GM13977 (cell line): ENCODE data around the gene PADI2.

Experiments used
- DNase-seq: peaks from one replicate; pipeline ENCODE4 v3.0.0; 2012; ENCODE audit warnings: low spot score
- in situ Hi-C: fragments of 300-500 bp; cut with MboI; formaldehyde crosslinking; loops from one replicate; pipeline ENCODE4 v1.12.0; 2022; ENCODE audit warnings: low sequenced_read_pairs, low pct_unique_long_range_greater_than_20kb, mixed read lengths, inconsistent platforms; ENCODE audit not compliant: unreplicated experiment
- TF ChIP-seq, protein P1 (sequence below): IDR thresholded peaks from 2 replicates; pipeline ENCODE4 v1.5.1; 2012; ENCODE audit warnings: mild to moderate bottlenecking, control low read depth; ENCODE audit not compliant: insufficient read depth; ENCODE audit errors: extremely low read depth, missing control alignments

Gene PADI2

DNA sequence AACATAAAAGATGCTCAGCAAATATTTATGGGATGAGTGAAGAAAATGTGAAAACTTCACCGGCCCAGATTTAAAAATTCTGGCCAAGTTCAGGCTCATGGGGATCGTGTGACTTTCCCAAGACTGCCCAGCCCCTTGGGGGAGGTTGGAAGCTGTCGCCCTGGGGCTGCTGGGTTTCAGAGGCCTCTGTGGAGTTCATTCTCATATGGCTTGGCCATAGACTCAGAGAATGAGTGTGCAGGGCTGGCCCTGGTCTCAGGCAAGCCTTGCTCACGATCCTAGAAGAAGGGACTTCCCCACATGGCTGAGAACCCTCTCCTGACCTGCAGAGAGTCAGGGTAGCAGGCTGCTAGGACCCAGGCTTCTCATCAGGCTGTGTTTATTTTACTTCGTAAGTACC is 24.6 kb downstream of the PADI2 start:
- in situ Hi-C loops: no loop called here
- DNase-seq: peak; percentile 72
- TF ChIP-seq, protein P1, sequence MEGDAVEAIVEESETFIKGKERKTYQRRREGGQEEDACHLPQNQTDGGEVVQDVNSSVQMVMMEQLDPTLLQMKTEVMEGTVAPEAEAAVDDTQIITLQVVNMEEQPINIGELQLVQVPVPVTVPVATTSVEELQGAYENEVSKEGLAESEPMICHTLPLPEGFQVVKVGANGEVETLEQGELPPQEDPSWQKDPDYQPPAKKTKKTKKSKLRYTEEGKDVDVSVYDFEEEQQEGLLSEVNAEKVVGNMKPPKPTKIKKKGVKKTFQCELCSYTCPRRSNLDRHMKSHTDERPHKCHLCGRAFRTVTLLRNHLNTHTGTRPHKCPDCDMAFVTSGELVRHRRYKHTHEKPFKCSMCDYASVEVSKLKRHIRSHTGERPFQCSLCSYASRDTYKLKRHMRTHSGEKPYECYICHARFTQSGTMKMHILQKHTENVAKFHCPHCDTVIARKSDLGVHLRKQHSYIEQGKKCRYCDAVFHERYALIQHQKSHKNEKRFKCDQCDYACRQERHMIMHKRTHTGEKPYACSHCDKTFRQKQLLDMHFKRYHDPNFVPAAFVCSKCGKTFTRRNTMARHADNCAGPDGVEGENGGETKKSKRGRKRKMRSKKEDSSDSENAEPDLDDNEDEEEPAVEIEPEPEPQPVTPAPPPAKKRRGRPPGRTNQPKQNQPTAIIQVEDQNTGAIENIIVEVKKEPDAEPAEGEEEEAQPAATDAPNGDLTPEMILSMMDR: no peak

DNA sequence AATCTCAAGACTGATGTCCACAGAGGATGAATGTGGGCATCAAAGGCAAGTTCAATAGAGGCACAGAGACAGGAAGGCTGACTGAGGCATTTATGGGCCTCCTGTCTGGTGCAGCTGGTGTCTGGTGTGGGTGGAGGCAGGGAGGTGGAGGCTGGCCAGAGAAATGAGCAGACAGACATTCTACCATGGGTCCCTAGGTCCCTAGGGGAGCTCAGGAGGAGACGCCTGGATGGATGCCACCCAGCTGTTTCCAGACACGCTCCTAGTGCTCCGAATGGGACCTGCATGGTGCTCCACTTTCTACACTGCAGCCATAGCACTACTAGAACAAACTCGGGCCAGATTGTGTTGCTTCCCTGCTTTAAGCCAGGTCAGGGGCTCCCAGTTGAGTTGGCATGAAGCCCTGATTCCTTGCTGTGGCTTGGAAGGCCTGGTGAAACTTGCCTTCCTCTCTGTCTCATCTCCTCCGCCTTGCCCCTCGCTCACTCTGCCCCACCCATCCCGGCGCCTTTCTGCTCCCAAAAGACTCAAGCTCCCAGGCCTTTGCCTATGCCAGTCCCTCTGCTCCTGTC is 25.3 kb downstream of the PADI2 start:
- in situ Hi-C loops: no loop called here
- TF ChIP-seq, protein P1: no peak
- no peak for DNase-seq

DNA sequence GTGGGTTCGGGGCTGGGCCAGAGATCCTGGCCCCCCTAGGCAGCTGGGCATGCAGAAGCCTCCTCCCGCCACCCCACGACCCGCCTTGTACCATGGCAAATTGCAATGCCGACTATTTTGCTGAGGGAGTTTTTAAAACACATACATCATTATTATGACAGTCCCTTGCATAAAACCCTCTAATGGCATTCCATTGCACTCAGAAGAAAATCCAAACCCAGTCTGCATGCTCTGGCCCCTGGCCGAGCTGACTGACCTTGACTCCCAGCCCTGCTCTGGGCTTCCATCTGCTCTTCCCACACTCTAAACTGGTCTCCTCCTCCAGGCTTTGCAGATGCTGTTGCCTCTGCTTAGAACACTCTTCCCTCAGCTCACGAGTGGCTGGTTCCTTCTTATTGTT is 28.0 kb downstream of the PADI2 start:
- in situ Hi-C loops: no loop called here
- TF ChIP-seq, protein P1: no peak
- no peak for DNase-seq

DNA sequence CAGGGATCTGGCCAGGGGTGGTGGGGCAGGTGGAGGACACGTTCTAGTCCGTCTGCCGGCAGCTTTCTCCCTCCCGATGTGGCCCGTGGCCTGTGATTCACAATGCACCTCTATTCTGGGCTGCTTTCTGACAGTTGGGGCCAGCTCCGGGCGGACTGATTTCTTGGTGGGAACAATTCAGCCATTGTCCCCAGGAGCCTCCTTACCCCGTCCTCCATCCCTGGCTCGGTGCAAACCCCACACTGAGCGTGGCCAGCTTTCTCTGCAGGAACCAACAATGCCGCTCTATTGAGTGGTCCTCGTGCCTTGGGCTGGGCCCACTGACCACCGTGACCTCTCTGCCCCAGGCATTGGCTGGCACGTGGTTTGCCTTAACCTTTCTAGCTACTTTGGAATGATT is 29.7 kb downstream of the PADI2 start:
- in situ Hi-C loops: no loop called here
- no peak for DNase-seq
- TF ChIP-seq, protein P1: no peak

DNA sequence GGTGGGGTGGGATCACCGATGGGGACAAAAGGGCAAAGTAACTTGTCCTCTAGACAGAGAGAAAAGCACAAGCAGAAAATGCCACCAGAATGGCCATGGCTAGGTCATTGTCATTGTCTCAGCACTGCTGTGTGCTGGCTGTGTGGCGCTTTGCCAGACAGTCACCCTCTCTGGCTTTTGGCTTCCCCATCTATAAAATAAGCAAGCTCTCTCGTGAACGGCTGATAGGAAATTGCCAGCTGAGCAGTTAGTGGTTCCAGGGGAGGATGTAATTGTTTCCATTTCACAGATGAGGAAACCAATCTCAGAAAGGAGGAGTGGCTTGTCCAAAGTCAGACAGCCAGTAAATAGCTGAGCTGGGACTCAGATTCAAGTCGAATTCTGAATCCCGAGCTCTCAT is 32.5 kb downstream of the PADI2 start:
- in situ Hi-C loops: no loop called here
- no peak for DNase-seq
- TF ChIP-seq, protein P1: no peak

DNA sequence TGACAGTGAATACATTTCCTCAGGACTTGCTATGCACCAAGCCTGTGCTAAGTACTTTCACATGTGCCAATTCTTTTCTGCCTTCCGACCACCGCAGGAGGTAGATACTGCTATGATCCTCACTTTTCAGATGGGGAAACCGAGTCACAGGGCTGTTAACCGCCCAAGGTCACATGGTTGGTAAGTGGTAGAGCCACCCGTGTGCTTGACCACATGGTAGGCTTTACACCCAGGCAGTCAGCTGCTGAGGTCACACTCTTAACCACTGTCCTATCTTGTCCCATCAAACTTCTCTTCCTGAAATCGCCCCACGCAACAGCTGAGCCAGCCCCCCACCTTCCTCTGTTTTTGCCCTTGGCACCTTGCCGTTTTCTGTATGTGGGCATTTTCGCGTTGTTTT is 34.5 kb downstream of the PADI2 start:
- TF ChIP-seq, protein P1: no peak
- in situ Hi-C loops: no loop called here
- no peak for DNase-seq

DNA sequence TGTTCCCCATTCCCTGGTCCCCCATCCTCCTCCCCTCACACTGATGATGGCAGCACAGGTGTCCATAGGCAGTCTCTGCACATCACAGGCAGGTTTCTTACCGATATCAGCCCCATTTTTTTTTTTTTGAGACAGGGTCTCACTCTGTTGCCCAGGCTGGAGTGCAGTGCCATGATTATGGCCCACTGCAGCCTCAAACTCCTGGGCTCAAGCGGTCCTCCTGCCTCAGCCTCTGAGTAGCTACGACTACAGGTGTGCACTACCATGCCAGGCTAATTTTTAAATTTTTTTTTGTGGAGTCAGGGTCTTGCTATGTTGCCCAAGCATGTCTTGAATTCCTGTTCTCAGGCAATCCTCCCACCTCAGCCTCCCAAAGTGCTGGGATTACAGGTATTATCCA is 36.5 kb downstream of the PADI2 start:
- in situ Hi-C loops: no loop called here
- DNase-seq: no peak
- TF ChIP-seq, protein P1: no peak
